Measurements from ENCODE around the gene CORO7.

CORO7 gene

DNA sequence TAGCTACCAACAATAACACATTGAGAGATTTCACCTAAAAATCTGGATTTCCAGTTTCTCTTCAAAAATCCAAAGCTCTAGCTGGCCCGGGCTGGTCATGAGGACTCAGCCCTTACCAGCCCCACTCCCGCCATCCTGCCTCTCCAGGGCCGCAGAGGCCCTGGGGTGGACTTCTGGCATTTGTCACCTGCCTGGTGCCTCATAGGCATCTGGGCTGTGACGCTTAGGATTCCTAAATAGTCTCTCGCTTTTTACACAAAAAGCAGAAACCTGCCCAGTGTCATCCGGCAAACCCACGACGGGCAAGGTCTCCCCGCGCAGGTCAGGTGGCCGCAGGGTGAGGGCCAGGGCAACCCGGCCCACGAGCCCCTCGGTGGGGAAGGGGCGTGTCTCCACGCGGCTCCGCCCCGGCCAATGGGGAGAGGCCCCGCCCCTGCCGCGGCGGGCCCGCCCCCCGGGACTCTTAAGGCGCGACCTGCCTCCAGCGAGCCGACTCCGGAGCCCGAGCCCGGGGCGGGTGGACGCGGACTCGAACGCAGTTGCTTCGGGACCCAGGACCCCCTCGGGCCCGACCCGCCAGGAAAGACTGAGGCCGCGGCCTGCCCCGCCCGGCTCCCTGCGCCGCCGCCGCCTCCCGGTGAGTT is 44.9 kb downstream of the CORO7 start, which contains the start of gene VASN:
Gene VASN, plus strand, starts transcription at position 492 of the 644 bp plus-strand sequence. CDS start 9,030 bp downstream, outside the sequence.
- peak within 1 kb of the TSS; percentile 38 for H3K9ac ChIP-seq (ENCODE audit: low read length)
- no peaks in the 10 kb centered on the region for H3K36me3 ChIP-seq (ENCODE audit: insufficient read depth, low read length)
- H3K4me1 ChIP-seq (ENCODE audit: insufficient read depth, low read length), result peaks cover 48% of the 10 kb centered on the region
- H3K27ac ChIP-seq (ENCODE audit: low read depth, low read length), result peak within 1 kb of the TSS; percentile 90
- no peaks in the 10 kb centered on the region for H3K27me3 ChIP-seq (ENCODE audit: control insufficient read depth in 1 of 2, insufficient read depth in 2 of 2, low read length in 2 of 2)
- H3K4me3 ChIP-seq (ENCODE audit: low read depth in 1 of 2, low read length in 2 of 2), result peak within 1 kb of the TSS; percentile 40 to 62
- no peaks in the 10 kb centered on the region for H3K9me3 ChIP-seq (ENCODE audit: low read length)

DNA sequence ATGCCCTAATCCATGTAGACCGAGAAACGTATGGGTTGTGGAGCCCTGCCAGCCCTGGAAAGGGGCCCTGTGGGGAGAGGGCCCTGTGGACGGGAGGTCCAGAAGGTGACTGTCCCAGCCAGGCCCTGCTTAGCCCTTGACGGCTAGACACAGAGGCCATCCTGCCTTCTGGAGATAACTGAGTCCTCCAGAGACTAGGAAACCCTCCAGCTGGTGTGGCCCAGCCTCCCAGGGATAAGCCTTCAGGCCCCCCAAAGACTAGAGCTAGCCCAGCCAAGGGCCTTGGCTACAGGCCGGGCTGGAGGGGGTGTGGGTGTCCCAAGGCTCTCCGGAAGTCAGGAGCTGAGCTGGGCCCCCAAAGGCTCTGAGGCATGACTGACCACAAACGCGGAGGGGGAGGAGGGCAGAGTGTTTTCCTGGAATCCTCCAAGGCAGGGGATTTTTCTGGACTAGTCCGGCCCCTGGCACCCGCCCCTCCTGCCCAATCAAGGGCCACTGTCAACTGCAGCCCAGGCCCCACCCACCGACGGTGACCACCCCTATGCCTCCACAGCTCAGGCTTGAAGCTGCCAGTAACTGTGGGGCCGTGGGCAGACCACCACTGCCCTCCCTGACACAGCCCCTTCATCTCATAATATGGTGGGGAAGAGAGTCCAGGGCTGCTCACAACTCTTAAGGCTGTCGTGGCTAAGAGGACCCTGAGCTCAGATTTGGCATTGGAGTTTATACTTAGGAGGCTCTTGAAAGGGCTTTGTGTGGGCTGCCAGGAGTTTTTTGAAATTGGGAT is 45.6 kb downstream of the CORO7 start:
- Histone ChIP-seq H3K27ac (ENCODE audit: low read depth, low read length) (peak overlapping the region; percentile 67), H3K27me3 (ENCODE audit: control insufficient read depth in 1 of 2, insufficient read depth in 2 of 2, low read length in 2 of 2) (no peaks in the 10 kb centered on the region), H3K36me3 (ENCODE audit: insufficient read depth, low read length) (no peaks in the 10 kb centered on the region), H3K4me3 (ENCODE audit: low read depth in 1 of 2, low read length in 2 of 2) (peak overlapping the region in 1 of 2 donors; percentile 62), H3K9ac (ENCODE audit: low read length) (no peak overlapping the region), H3K9me3 (ENCODE audit: low read length) (no peaks in the 10 kb centered on the region), H3K4me1 (ENCODE audit: insufficient read depth, low read length) (peaks cover 42% of the 10 kb centered on the region)

- Histone ChIP-seq H3K27me3 (ENCODE audit: control insufficient read depth in 1 of 2, insufficient read depth in 2 of 2, low read length in 2 of 2) (no peaks in the 10 kb centered on the region), H3K27ac (ENCODE audit: low read depth, low read length) (no peak overlapping the region), H3K4me1 (ENCODE audit: insufficient read depth, low read length) (peaks cover 39% of the 10 kb centered on the region), H3K4me3 (ENCODE audit: low read depth in 1 of 2, low read length in 2 of 2) (no peak overlapping the region), H3K9ac (ENCODE audit: low read length) (no peak overlapping the region), H3K9me3 (ENCODE audit: low read length) (no peaks in the 10 kb centered on the region), H3K36me3 (ENCODE audit: insufficient read depth, low read length) (no peaks in the 10 kb centered on the region)
Measured at GRCh38 chr16:4370151-4370550, 46.2 kb downstream of the CORO7 start.

DNA sequence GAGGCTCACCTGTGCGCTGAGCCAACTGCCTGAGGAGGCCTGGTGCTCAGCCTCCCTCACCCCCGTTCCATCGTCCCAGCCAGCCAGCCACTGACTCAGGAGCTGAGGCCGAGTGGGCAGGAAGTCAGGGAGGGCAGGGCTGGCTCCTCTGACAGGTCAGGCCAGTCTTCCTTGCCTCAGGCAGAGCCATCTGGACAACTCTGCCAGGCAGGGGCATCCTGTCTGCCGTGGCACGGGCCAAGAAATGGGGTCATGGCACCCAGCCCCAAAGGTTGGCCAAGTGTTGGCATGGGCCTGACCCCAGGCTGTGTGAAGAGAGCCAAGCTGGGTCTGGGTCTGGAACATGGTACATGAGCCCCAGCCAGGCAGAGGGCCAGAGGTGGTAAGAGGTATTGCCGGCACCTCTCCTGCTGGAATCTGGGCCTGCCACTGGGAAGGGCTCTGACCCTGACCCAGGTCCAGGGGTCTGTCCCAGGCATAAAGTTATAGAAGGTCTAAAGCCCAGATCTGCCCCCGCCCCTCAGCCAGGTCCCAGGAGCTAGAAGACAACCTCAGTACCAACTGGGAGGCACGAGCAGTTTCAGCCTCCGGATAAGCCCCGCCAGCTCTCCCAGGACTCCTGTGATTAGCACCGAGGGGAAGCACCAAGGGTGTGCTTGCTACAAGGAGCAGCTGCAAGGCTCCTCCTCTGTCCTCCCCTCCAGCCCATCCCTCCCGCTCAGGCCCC is 47.2 kb downstream of the CORO7 start:
- Histone ChIP-seq H3K36me3 (ENCODE audit: insufficient read depth, low read length) (peaks cover 3% of the 10 kb centered on the region), H3K4me3 (ENCODE audit: low read depth in 1 of 2, low read length in 2 of 2) (no peak overlapping the region), H3K9ac (ENCODE audit: low read length) (no peak overlapping the region), H3K4me1 (ENCODE audit: insufficient read depth, low read length) (peaks cover 29% of the 10 kb centered on the region), H3K27me3 (ENCODE audit: control insufficient read depth in 1 of 2, insufficient read depth in 2 of 2, low read length in 2 of 2) (no peaks in the 10 kb centered on the region), H3K9me3 (ENCODE audit: low read length) (no peaks in the 10 kb centered on the region), H3K27ac (ENCODE audit: low read depth, low read length) (no peak overlapping the region)

DNA sequence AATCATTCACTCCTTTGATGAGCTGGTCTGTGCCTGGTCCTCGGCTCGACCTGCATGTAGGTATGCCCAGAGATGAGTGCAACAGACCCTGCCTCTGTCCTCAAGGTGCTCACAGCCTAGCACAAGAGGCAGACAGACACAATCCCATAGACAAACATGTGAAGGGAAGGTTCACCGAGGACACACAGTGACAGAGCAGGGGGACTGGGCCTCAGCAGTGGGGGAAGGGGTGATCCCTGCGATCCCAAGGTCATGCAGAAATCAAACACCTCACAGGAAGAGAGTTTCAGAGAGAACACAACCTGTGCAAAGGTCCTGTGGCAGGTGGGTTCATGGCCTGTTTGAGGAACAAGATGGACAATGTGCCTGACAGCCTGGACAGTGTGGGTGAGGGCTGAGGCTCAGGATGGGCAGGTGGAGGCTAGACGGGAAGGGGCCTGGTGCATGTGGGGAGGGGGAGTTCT is 49.0 kb downstream of the CORO7 start:
- Histone ChIP-seq H3K4me1 (ENCODE audit: insufficient read depth, low read length) (peaks cover 12% of the 10 kb centered on the region), H3K4me3 (ENCODE audit: low read depth in 1 of 2, low read length in 2 of 2) (no peak overlapping the region), H3K9ac (ENCODE audit: low read length) (no peak overlapping the region), H3K9me3 (ENCODE audit: low read length) (no peaks in the 10 kb centered on the region), H3K36me3 (ENCODE audit: insufficient read depth, low read length) (peaks cover 6% of the 10 kb centered on the region), H3K27me3 (ENCODE audit: control insufficient read depth in 1 of 2, insufficient read depth in 2 of 2, low read length in 2 of 2) (no peaks in the 10 kb centered on the region), H3K27ac (ENCODE audit: low read depth, low read length) (no peak overlapping the region)

- peaks cover 6% of the 10 kb centered on the region for H3K4me1 ChIP-seq (ENCODE audit: insufficient read depth, low read length)
- H3K4me3 ChIP-seq (ENCODE audit: low read depth in 1 of 2, low read length in 2 of 2), result no peak overlapping the region
- H3K27ac ChIP-seq (ENCODE audit: low read depth, low read length), result no peak overlapping the region
- no peaks in the 10 kb centered on the region for H3K27me3 ChIP-seq (ENCODE audit: control insufficient read depth in 1 of 2, insufficient read depth in 2 of 2, low read length in 2 of 2)
- no peaks in the 10 kb centered on the region for H3K9me3 ChIP-seq (ENCODE audit: low read length)
- no peak overlapping the region for H3K9ac ChIP-seq (ENCODE audit: low read length)
- peaks cover 6% of the 10 kb centered on the region for H3K36me3 ChIP-seq (ENCODE audit: insufficient read depth, low read length)
Measured at GRCh38 chr16:4366016-4366415, 50.4 kb downstream of the CORO7 start.

DNA sequence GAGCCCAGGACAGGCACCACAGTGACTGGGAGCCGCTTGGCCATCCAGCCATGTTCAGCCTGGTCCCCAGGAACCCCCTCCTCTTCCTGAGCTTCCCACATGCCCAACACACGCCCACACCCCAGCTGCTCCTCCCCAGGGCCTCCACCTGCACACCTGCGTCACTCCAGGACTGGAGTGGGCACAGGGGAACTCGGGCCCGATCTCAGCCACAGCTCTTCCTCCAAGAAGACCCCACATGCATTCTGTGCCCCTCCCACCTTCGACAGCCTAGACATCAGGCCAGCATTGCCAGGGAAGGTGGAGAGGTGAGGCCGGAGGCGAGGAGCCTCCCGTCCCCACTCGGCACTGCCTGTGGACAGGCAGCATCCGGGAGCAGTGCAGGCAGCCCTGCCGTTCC is 50.8 kb downstream of the CORO7 start:
- no peaks in the 10 kb centered on the region for H3K9me3 ChIP-seq (ENCODE audit: low read length)
- H3K27ac ChIP-seq (ENCODE audit: low read depth, low read length), result no peak overlapping the region
- peaks cover 6% of the 10 kb centered on the region for H3K36me3 ChIP-seq (ENCODE audit: insufficient read depth, low read length)
- H3K4me1 ChIP-seq (ENCODE audit: insufficient read depth, low read length), result peaks cover 4% of the 10 kb centered on the region
- H3K9ac ChIP-seq (ENCODE audit: low read length), result no peak overlapping the region
- H3K27me3 ChIP-seq (ENCODE audit: control insufficient read depth in 1 of 2, insufficient read depth in 2 of 2, low read length in 2 of 2), result no peaks in the 10 kb centered on the region
- H3K4me3 ChIP-seq (ENCODE audit: low read depth in 1 of 2, low read length in 2 of 2), result no peak overlapping the region

DNA sequence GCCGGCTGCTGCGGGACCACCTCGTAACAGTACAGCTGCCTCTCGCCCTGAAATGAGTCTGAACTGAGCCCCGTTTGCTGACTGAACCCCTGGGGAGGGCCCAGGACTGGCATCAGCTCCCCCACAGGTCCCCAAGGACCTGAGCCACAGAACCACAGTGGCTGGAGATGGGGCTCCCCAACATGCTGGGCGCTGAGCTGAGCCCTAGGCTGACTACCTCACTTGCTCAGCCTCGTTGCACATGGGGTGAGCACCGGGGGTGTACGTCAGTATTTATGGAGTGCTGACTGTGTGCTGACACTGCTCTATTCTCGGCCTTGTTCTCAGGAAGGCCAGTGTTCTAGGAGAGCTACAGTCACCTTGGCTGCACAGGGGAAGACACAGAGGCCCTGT is 51.4 kb downstream of the CORO7 start:
- no peak overlapping the region for H3K27ac ChIP-seq (ENCODE audit: low read depth, low read length)
- no peaks in the 10 kb centered on the region for H3K27me3 ChIP-seq (ENCODE audit: control insufficient read depth in 1 of 2, insufficient read depth in 2 of 2, low read length in 2 of 2)
- no peaks in the 10 kb centered on the region for H3K9me3 ChIP-seq (ENCODE audit: low read length)
- peaks cover 8% of the 10 kb centered on the region for H3K36me3 ChIP-seq (ENCODE audit: insufficient read depth, low read length)
- H3K9ac ChIP-seq (ENCODE audit: low read length), result no peak overlapping the region
- no peak overlapping the region for H3K4me3 ChIP-seq (ENCODE audit: low read depth in 1 of 2, low read length in 2 of 2)
- peaks cover 2% of the 10 kb centered on the region for H3K4me1 ChIP-seq (ENCODE audit: insufficient read depth, low read length)

- no peaks in the 10 kb centered on the region for H3K27me3 ChIP-seq (ENCODE audit: control insufficient read depth in 1 of 2, insufficient read depth in 2 of 2, low read length in 2 of 2)
- H3K4me1 ChIP-seq (ENCODE audit: insufficient read depth, low read length), result peaks cover under 1% of the 10 kb centered on the region
- no peak overlapping the region for H3K9ac ChIP-seq (ENCODE audit: low read length)
- H3K9me3 ChIP-seq (ENCODE audit: low read length), result no peaks in the 10 kb centered on the region
- no peak overlapping the region for H3K4me3 ChIP-seq (ENCODE audit: low read depth in 1 of 2, low read length in 2 of 2)
- H3K36me3 ChIP-seq (ENCODE audit: insufficient read depth, low read length), result peaks cover 10% of the 10 kb centered on the region
- H3K27ac ChIP-seq (ENCODE audit: low read depth, low read length), result no peak overlapping the region
Measured at GRCh38 chr16:4364196-4365013, 52.0 kb downstream of the CORO7 start.

DNA sequence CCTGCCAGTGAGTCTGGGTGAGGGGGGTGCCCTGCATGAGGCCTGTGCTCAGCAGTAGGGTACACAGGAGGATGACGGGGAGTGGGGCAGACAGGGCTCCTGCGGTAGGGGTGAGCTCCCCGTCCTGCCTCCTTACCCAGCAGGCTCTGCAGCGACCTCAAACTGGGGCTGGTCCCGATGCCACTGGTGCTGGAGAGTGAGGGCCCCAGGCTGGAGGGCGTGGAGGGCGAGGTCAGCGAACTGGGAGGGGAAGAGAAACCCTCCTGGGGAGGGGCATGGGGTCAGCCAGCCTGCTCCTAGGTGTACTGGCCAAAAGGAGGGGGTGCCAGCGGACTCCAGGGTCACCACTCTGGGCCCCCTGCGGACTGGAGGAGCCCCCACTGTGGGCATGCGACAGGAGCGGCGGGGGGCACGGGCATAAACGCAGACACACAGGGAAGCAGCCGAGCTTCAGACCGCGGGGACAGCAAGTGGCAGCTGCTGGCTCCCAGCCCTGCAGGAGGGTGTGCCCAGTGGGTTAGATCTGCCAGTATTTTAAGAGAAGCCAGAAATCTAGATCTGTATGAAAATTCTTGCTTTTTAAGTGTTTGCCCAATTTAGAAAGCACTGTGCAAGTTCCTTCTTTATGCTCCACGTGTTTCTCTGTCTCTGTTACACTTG is 53.8 kb downstream of the CORO7 start:
- Histone ChIP-seq H3K9me3 (ENCODE audit: low read length) (no peaks in the 10 kb centered on the region), H3K9ac (ENCODE audit: low read length) (no peak overlapping the region), H3K4me3 (ENCODE audit: low read depth in 1 of 2, low read length in 2 of 2) (no peak overlapping the region), H3K27ac (ENCODE audit: low read depth, low read length) (no peak overlapping the region), H3K27me3 (ENCODE audit: control insufficient read depth in 1 of 2, insufficient read depth in 2 of 2, low read length in 2 of 2) (no peaks in the 10 kb centered on the region), H3K36me3 (ENCODE audit: insufficient read depth, low read length) (peaks cover 10% of the 10 kb centered on the region), H3K4me1 (ENCODE audit: insufficient read depth, low read length) (peaks cover 4% of the 10 kb centered on the region)
